HCT116 (cell line): ENCODE measurements around the gene CNKSR3. TPM values are rescaled to one million over a fixed set of nuclear protein-coding genes. Genes with fewer than 3 reads are reported as not detected.

Experiments
- ATAC-seq: fragments of 200-7000 bp; cut with Tn5 transposase; 2 replicates; pipeline ENCODE4 v1.9.1; 2020; ENCODE audit warnings: mild to moderate bottlenecking, moderate library complexity
- BruUV-seq: library from RNA; stranded (reverse); fragments of 400-500 nt; replicated peaks from 2 replicates; lab custom pipeline; 2021; lab: Mats Ljungman, UMichigan
- CTCF ChIA-PET: fragments of 300-600 bp; sonication (Branson Sonifier 250); formaldehyde crosslinking; loops from one replicate; lab custom pipeline; 2021; ENCODE audit warnings: antibody characterized with exemption; lab: Charles Lee
- POLR2A ChIA-PET: fragments of 300-600, 350-600 bp; sonication (Branson Sonifier 250); formaldehyde crosslinking; loops from one replicate; lab custom pipeline; 2021; ENCODE audit warnings: antibody characterized with exemption; lab: Charles Lee
- RAD21 ChIA-PET, 2 experiments: fragments of 300-600 bp; sonication (Branson Sonifier 250); formaldehyde crosslinking; loops; one replicate each; lab custom pipeline; 2023; ENCODE audit warnings: low total read pairs in 2 of 2; ENCODE audit not compliant: uncharacterized antibody in 2 of 2, unreplicated experiment in 2 of 2, low non-redundant PET in 1 of 2; lab: Charles Lee
- DNase-seq: peaks from one replicate; pipeline ENCODE4 v3.0.0-alpha.2; 2010; ENCODE audit warnings: low read depth, low spot score
- H2AFZ ChIP-seq: fragments of 200-600 bp; shearing (Covaris generic), sonication (generic); 2 replicates; pipeline ENCODE4 v1.6.1; 2017; ENCODE audit warnings: low read depth, mixed run types, mixed read lengths, antibody characterized with exemption, low read length; ENCODE audit not compliant: poor library complexity, severe bottlenecking
- H3K27ac ChIP-seq: 2 replicates; pipeline ENCODE4 v1.5.1; 2012; ENCODE audit warnings: low read depth, low read length
- H3K27me3 ChIP-seq: fragments of 200-600 bp; sonication (generic); 2 replicates; pipeline ENCODE4 v1.6.1; 2016; ENCODE audit warnings: mixed run types, low read length, mixed read lengths; ENCODE audit not compliant: insufficient read depth
- H3K36me3 ChIP-seq, 2 experiments: fragments of 200-500 bp in 1 of 2; fragments of 200-600 bp in 1 of 2; sonication (Bioruptor generic) in 1 of 2; sonication (generic) in 1 of 2; 2 replicates each; pipeline versions ENCODE4 v1.5.1 to v1.6.1; 2014 to 2016; ENCODE audit warnings: low read length in 2 of 2, inconsistent platforms in 1 of 2, mixed read lengths in 1 of 2, mixed run types in 1 of 2; ENCODE audit not compliant: insufficient read depth in 2 of 2, control insufficient read depth in 1 of 2
- H3K4me1 ChIP-seq, 2 experiments: fragments of 200-600 bp in 1 of 2; sonication (generic) in 1 of 2; 2 replicates each; pipeline versions ENCODE4 v1.5.1 to v1.6.1; 2012 to 2017; ENCODE audit warnings: low read length in 2 of 2, inconsistent platforms in 1 of 2, mild to moderate bottlenecking in 1 of 2, mixed read lengths in 1 of 2, mixed run types in 1 of 2, moderate library complexity in 1 of 2; ENCODE audit not compliant: insufficient read depth in 2 of 2, control insufficient read depth in 1 of 2
- H3K4me2 ChIP-seq: fragments of 200-600 bp; sonication (generic); 2 replicates; pipeline ENCODE4 v1.6.1; 2017; ENCODE audit warnings: mixed run types, low read length, mixed read lengths
- H3K4me3 ChIP-seq, 2 experiments: fragments of 200-600 bp in 1 of 2; sonication (generic) in 1 of 2; replicated peaks in 1 of 2; 2 replicates each; pipeline ENCODE4 v1.5.1; 2011 to 2016; ENCODE audit warnings: low read length in 2 of 2, control low read depth in 1 of 2, low read depth in 1 of 2, mild to moderate bottlenecking in 1 of 2, mixed read lengths in 1 of 2, mixed run types in 1 of 2
- H3K79me2 ChIP-seq: fragments of 200-600 bp; sonication (generic); 2 replicates; pipeline ENCODE4 v1.6.1; 2017; ENCODE audit warnings: mild to moderate bottlenecking, mixed run types, low read length, moderate library complexity, mixed read lengths; ENCODE audit not compliant: insufficient read depth
- H3K9ac ChIP-seq: fragments of 200-600 bp; sonication (generic); 2 replicates; pipeline ENCODE4 v1.6.1; 2016; ENCODE audit warnings: low read length, mixed read lengths
- H3K9me2 ChIP-seq: fragments of 200-600 bp; sonication (generic), shearing (Covaris generic); 2 replicates; pipeline ENCODE4 v1.6.1; 2017; ENCODE audit warnings: mixed run types, mild to moderate bottlenecking, moderate library complexity; ENCODE audit not compliant: insufficient read depth
- H3K9me3 ChIP-seq, 2 experiments: fragments of 200-500 bp in 1 of 2; fragments of 200-600 bp in 1 of 2; sonication (Bioruptor generic) in 1 of 2; sonication (generic) in 1 of 2; 2 replicates each; pipeline ENCODE4 v1.6.1; 2014 to 2017; ENCODE audit warnings: low read length in 2 of 2, mixed read lengths in 2 of 2, inconsistent platforms in 1 of 2, low read depth in 1 of 2, mild to moderate bottlenecking in 1 of 2, mixed run types in 1 of 2, moderate library complexity in 1 of 2; ENCODE audit not compliant: control insufficient read depth in 1 of 2, insufficient read depth in 1 of 2
- H4K20me1 ChIP-seq: fragments of 200-600 bp; sonication (generic), shearing (Covaris generic); 2 replicates; pipeline ENCODE4 v1.6.1; 2017; ENCODE audit warnings: mixed run types, mild to moderate bottlenecking, moderate library complexity; ENCODE audit not compliant: insufficient read depth
- CBX3 ChIP-seq: IDR thresholded peaks from 2 replicates; pipeline ENCODE4 v1.6.1; 2012; ENCODE audit warnings: low read depth
- CEBPB ChIP-seq: IDR thresholded peaks from 2 replicates; pipeline ENCODE4 v1.6.1; 2012; ENCODE audit warnings: low read depth
- ELF1 ChIP-seq: IDR thresholded peaks from 2 replicates; pipeline ENCODE4 v1.6.1; 2012; ENCODE audit warnings: low read depth, borderline replicate concordance
- EZH2phosphoT487 ChIP-seq: fragments of 200-600 bp; IDR thresholded peaks from 2 replicates; pipeline ENCODE4 v1.6.1; 2018; ENCODE audit warnings: antibody characterized with exemption, borderline replicate concordance
- JUND ChIP-seq: IDR thresholded peaks from 2 replicates; pipeline ENCODE4 v1.6.1; 2012
- SIN3A ChIP-seq: IDR thresholded peaks from 2 replicates; pipeline ENCODE4 v1.6.1; 2012; ENCODE audit warnings: low read depth
- SP1 ChIP-seq: IDR thresholded peaks from 2 replicates; pipeline ENCODE4 v1.6.1; 2012; ENCODE audit warnings: low read depth
- ZFX ChIP-seq: fragments of 450-650 bp; IDR thresholded peaks from 2 replicates; pipeline ENCODE4 v1.6.1; 2017
- ZNF274 ChIP-seq: fragments of 200-500 bp; sonication (Bioruptor generic); IDR thresholded peaks from 2 replicates; pipeline ENCODE4 v1.6.1; 2014; ENCODE audit warnings: mild to moderate bottlenecking, low read depth, low read length, inconsistent platforms
- intact Hi-C: fragments of 100-400 bp; cut with micrococcal nuclease; formaldehyde crosslinking; loops from 2 replicates; pipeline ENCODE4 v1.10.0; 2022
- total RNA-seq: library from RNA; stranded (reverse); gene quantifications from one replicate; pipeline ENCODE4 v1.2.1, GENCODE V29; 2021; ENCODE audit not compliant: unreplicated experiment
- TF ChIP-seq, protein P1 (sequence below): IDR thresholded peaks from 2 replicates; pipeline ENCODE4 v1.6.1; 2012
- TF ChIP-seq, protein P2 (sequence below), 3 experiments: fragments of 200-600 bp in 1 of 3; sonication (generic) in 1 of 3; IDR thresholded peaks in 2 of 3; conservative IDR thresholded peaks in 1 of 3; 2 replicates each; pipeline ENCODE4 v1.5.1; 2012 to 2017; ENCODE audit warnings: low read depth in 2 of 3, low read length in 2 of 3, antibody characterized with exemption in 1 of 3, borderline replicate concordance in 1 of 3, control low read depth in 1 of 3, mild to moderate bottlenecking in 1 of 3, mixed read lengths in 1 of 3, mixed run types in 1 of 3, moderate library complexity in 1 of 3; ENCODE audit not compliant: insufficient read depth in 1 of 3
- TF ChIP-seq, protein P3 (sequence below): IDR thresholded peaks from 2 replicates; pipeline ENCODE4 v1.6.1; 2012

Gene CNKSR3
- total RNA-seq, 1 experiment from 2014 or later, result 15.4 TPM

DNA sequence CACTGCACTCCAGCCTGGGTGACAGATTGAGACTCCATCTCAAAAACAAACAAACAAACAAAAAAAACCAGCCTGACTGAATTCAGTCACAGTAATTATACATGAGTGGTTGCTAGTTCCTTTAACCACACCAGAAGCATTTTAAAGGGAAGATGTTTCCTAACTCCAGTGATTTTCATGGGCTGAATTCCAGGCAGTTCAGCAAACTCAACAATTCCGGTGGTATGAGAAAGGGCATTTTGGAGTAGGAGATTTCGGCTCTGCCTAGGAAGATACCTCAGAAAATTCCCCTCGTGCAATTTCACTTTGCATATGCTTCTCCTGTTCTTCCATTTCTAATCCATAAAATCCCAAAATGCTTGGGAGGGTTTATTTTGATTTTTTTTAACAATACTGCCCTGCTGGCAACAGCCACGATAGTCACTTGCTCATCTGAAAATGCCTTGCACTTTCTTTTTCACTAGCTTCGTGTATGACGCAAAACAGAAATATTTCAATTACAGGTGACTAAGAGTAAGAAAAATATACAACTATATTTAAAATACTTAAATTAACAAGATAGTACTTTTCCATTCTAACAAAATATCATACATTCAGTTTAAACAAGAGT lies 105.6 kb downstream of the CNKSR3 start:
- no peak for DNase-seq
- Histone ChIP-seq H3K36me3 (no peaks in the 10 kb centered on the region; a peak in 1 of 4 replicates), H2AFZ (no peak overlapping the region), H3K27me3 (no peaks in the 10 kb centered on the region), H3K9me3 (no peaks in the 10 kb centered on the region), H3K4me3 (no peak overlapping the region), H3K9me2 (no peaks in the 10 kb centered on the region), H3K79me2 (no peaks in the 10 kb centered on the region), H4K20me1 (no peaks in the 10 kb centered on the region), H3K4me2 (no peak overlapping the region), H3K4me1 (peaks cover 20 to 21% of the 10 kb centered on the region in 2 experiments), H3K27ac (no peak overlapping the region), H3K9ac (no peak overlapping the region)
- CTCF ChIA-PET, result no interaction called here
- POLR2A ChIA-PET, result no interaction called here
- no peak for ATAC-seq
- intact Hi-C loops, result no loop called here
- BruUV-seq, result no TSS peak
- RAD21 ChIA-PET, result no interaction called here
- TF ChIP-seq ZFX, result no peak
- TF ChIP-seq, protein P1, sequence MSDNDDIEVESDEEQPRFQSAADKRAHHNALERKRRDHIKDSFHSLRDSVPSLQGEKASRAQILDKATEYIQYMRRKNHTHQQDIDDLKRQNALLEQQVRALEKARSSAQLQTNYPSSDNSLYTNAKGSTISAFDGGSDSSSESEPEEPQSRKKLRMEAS, result no peak
- no peak for TF ChIP-seq ZNF274
- TF ChIP-seq EZH2phosphoT487, result no peak
- no peak for TF ChIP-seq SIN3A
- TF ChIP-seq ELF1, result no peak
- no peak for TF ChIP-seq SP1
- no peak for TF ChIP-seq CBX3
- TF ChIP-seq CEBPB, result no peak
- TF ChIP-seq, protein P2, sequence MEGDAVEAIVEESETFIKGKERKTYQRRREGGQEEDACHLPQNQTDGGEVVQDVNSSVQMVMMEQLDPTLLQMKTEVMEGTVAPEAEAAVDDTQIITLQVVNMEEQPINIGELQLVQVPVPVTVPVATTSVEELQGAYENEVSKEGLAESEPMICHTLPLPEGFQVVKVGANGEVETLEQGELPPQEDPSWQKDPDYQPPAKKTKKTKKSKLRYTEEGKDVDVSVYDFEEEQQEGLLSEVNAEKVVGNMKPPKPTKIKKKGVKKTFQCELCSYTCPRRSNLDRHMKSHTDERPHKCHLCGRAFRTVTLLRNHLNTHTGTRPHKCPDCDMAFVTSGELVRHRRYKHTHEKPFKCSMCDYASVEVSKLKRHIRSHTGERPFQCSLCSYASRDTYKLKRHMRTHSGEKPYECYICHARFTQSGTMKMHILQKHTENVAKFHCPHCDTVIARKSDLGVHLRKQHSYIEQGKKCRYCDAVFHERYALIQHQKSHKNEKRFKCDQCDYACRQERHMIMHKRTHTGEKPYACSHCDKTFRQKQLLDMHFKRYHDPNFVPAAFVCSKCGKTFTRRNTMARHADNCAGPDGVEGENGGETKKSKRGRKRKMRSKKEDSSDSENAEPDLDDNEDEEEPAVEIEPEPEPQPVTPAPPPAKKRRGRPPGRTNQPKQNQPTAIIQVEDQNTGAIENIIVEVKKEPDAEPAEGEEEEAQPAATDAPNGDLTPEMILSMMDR (IDR thresholded peaks at IDR 0.05 in 2 of 3, conservative IDR thresholded peaks at IDR 0.05 in 1 of 3; ENCODE audit: borderline replicate concordance in 1 of 3, insufficient read depth in 1 of 3, low read depth in 2 of 3, low read length in 2 of 3), result no peak
- TF ChIP-seq JUND, result no peak
- TF ChIP-seq, protein P3, sequence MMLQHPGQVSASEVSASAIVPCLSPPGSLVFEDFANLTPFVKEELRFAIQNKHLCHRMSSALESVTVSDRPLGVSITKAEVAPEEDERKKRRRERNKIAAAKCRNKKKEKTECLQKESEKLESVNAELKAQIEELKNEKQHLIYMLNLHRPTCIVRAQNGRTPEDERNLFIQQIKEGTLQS, result no peak
